PC-3 (cell line): ENCODE data around the gene DLG5. TPM values are rescaled to one million over a fixed set of nuclear protein-coding genes. Genes with fewer than 3 reads are reported as not detected.

Source experiments
- ATAC-seq: fragments of 200-7000 bp; cut with Tn5 transposase; 2 replicates; pipeline ENCODE4 v1.9.1; 2020; ENCODE audit warnings: mild to moderate bottlenecking, moderate library complexity
- BruUV-seq: library from RNA; stranded (reverse); fragments of 400-500 nt; replicated peaks from 2 replicates; lab custom pipeline; 2021; lab: Mats Ljungman, UMichigan
- CTCF ChIA-PET: fragments of 300-600 bp; sonication (Branson Sonifier 250); formaldehyde crosslinking; loops from one replicate; lab custom pipeline; 2022; ENCODE audit warnings: antibody characterized with exemption; lab: Charles Lee
- POLR2A ChIA-PET: fragments of 300-600 bp; sonication (Branson Sonifier 250); formaldehyde crosslinking; loops from one replicate; lab custom pipeline; 2022; ENCODE audit warnings: antibody characterized with exemption; ENCODE audit not compliant: unreplicated experiment; lab: Charles Lee
- DNase-seq: peaks from one replicate; pipeline ENCODE4 v3.0.0-alpha.2; 2015
- H2AFZ ChIP-seq: fragments of 300-600 bp; sonication (generic); 2 replicates; pipeline ENCODE4 v1.6.0; 2016; ENCODE audit warnings: antibody characterized with exemption, low read length
- H3F3A ChIP-seq: fragments of 300-600 bp; sonication (generic); one replicate; pipeline ENCODE4 v1.6.0; 2017; ENCODE audit warnings: antibody characterized with exemption, low read length, control low read depth, mild to moderate bottlenecking; ENCODE audit not compliant: unreplicated experiment
- H3K27ac ChIP-seq: fragments of 300-600 bp; sonication (generic); 2 replicates; pipeline ENCODE4 v1.5.1; 2016; ENCODE audit warnings: mild to moderate bottlenecking, low read length
- H3K27me3 ChIP-seq: fragments of 300-600 bp; sonication (generic); 2 replicates; pipeline ENCODE4 v1.6.1; 2016; ENCODE audit warnings: low read length, mixed read lengths
- H3K36me3 ChIP-seq: fragments of 300-600 bp; sonication (generic); 2 replicates; pipeline ENCODE4 v1.6.1; 2016; ENCODE audit warnings: low read depth, mixed run types, low read length, mixed read lengths
- H3K4me1 ChIP-seq: fragments of 300-600 bp; sonication (generic); 2 replicates; pipeline ENCODE4 v1.5.1; 2016; ENCODE audit warnings: low read length; ENCODE audit not compliant: insufficient read depth
- H3K4me2 ChIP-seq: fragments of 300-600 bp; sonication (generic); 2 replicates; pipeline ENCODE4 v1.6.0; 2016; ENCODE audit warnings: low read length
- H3K4me3 ChIP-seq: fragments of 300-600 bp; sonication (generic); 2 replicates; pipeline ENCODE4 v1.5.1; 2016; ENCODE audit warnings: mild to moderate bottlenecking, low read length, mixed read lengths
- H3K79me2 ChIP-seq: fragments of 300-600 bp; sonication (generic); 2 replicates; pipeline ENCODE4 v1.6.1; 2017; ENCODE audit warnings: low read length, mixed read lengths
- H3K9ac ChIP-seq: fragments of 300-600 bp; sonication (generic); 2 replicates; pipeline ENCODE4 v1.6.0; 2016; ENCODE audit warnings: mild to moderate bottlenecking, low read length
- H3K9me2 ChIP-seq: fragments of 300-600 bp; sonication (generic); replicated peaks from 2 replicates; pipeline ENCODE4 v1.6.1; 2016; ENCODE audit warnings: mixed run types, low read length, mixed read lengths
- H3K9me3 ChIP-seq: fragments of 300-600 bp; sonication (generic); 2 replicates; pipeline ENCODE4 v1.6.1; 2016; ENCODE audit warnings: low read length, mixed read lengths
- H4K20me1 ChIP-seq: fragments of 300-600 bp; sonication (generic); 2 replicates; pipeline ENCODE4 v1.6.1; 2016; ENCODE audit warnings: low read length, mixed read lengths
- CTCF ChIP-seq: fragments of 300-600 bp; sonication (generic); conservative IDR thresholded peaks from 2 replicates; pipeline ENCODE4 v1.5.1; 2017; ENCODE audit warnings: antibody characterized with exemption, low read depth, mild to moderate bottlenecking, low read length
- EZH2 ChIP-seq: fragments of 300-600 bp; sonication (generic); IDR thresholded peaks from one replicate; pipeline ENCODE4 v1.6.1; 2017; ENCODE audit warnings: antibody characterized with exemption, mild to moderate bottlenecking, low read length; ENCODE audit not compliant: unreplicated experiment
- EZH2phosphoT487 ChIP-seq: fragments of 300-600 bp; sonication (generic); IDR thresholded peaks from 2 replicates; pipeline ENCODE4 v1.6.1; 2018; ENCODE audit warnings: mild to moderate bottlenecking, antibody characterized with exemption, low read length, borderline replicate concordance
- intact Hi-C: fragments of 100-400 bp; cut with micrococcal nuclease; formaldehyde crosslinking; loops from 2 replicates; pipeline ENCODE4 v1.9.0; 2023
- total RNA-seq: library from RNA; depleted of rRNA; stranded (reverse); fragments of >200 nt; gene quantifications from 2 replicates; pipeline ENCODE4 v1.2.3, GENCODE V29; 2014

DLG5 gene
- total RNA-seq, 1 experiment from 2014 or later = 118 TPM

GRCh38 chr10:77959887-77960455 is 33.4 kb upstream of the DLG5 start:
- no peaks in the 10 kb centered on the region for H4K20me1 ChIP-seq
- H3K27ac ChIP-seq = no peak overlapping the region
- no peak for DNase-seq
- H3K4me1 ChIP-seq = peaks cover 3% of the 10 kb centered on the region
- H3F3A ChIP-seq = no peaks in the 10 kb centered on the region
- CTCF ChIA-PET = interaction anchor here (0.6 kb wide), 1 partner anchor 11 kb away, joined by 3 read pairs; no protein-coding TSS in a partner anchor
- no peaks in the 10 kb centered on the region for H3K36me3 ChIP-seq
- TF ChIP-seq EZH2phosphoT487 (no peak), CTCF (no peak), EZH2 (no peak)
- POLR2A ChIA-PET = no interaction called here
- no peaks in the 10 kb centered on the region for H3K27me3 ChIP-seq
- no peak overlapping the region for H3K9ac ChIP-seq
- ATAC-seq = peak; percentile 35; the same call in 1 of the 2 replicates
- BruUV-seq = no TSS peak
- H3K4me2 ChIP-seq = no peak overlapping the region
- H3K9me3 ChIP-seq = 0 out of 2 replicates have a peak, but pooled peaks cover 7% of the 10 kb centered on the region
- no peak overlapping the region for H3K4me3 ChIP-seq
- intact Hi-C loops = no loop called here
- no peaks in the 10 kb centered on the region for H3K79me2 ChIP-seq
- H3K9me2 ChIP-seq = no peaks in the 10 kb centered on the region
- H2AFZ ChIP-seq = no peak overlapping the region

- CTCF ChIA-PET = interaction anchor here (0.6 kb wide), 1 partner anchor 12 kb away, joined by 3 read pairs; no protein-coding TSS in a partner anchor
- POLR2A ChIA-PET = no interaction called here
- no peak overlapping the region for H3K9ac ChIP-seq
Observed at GRCh38 chr10:77959384-77959783, 32.8 kb upstream of the DLG5 start.

More at GRCh38 chr10:77959384-77959783, 32.8 kb upstream of the DLG5 start:
- Histone ChIP-seq H3K4me3 (no peak overlapping the region), H3K27me3 (no peaks in the 10 kb centered on the region), H3K4me1 (no peaks in the 10 kb centered on the region), H3K27ac (no peak overlapping the region), H2AFZ (no peak overlapping the region), H3K9me2 (no peaks in the 10 kb centered on the region), H3K9me3 (0 out of 2 replicates have a peak, but pooled peaks cover 7% of the 10 kb centered on the region), H3F3A (no peaks in the 10 kb centered on the region), H3K4me2 (no peak overlapping the region), H4K20me1 (no peaks in the 10 kb centered on the region), H3K36me3 (no peaks in the 10 kb centered on the region), H3K79me2 (no peaks in the 10 kb centered on the region)
- intact Hi-C loops = no loop called here
- no peak for TF ChIP-seq EZH2
- TF ChIP-seq EZH2phosphoT487 = no peak
- no peak for TF ChIP-seq CTCF
- DNase-seq (no peak), ATAC-seq (no peak)
- BruUV-seq = no TSS peak
